Esophagus muscularis mucosa (tissue), 4 donors: ENCODE measurements around the gene CDK5. TPM values are rescaled to one million over a fixed set of nuclear protein-coding genes. Genes with fewer than 3 reads are reported as not detected.

Experiments
- DNase-seq: peaks from one replicate; pipeline ENCODE4 v3.0.0-alpha.2; 2017; ENCODE audit errors: extremely low spot score
- H3K27ac ChIP-seq, 4 donors: fragments of 200-600 bp; sonication (generic); replicated peaks in 1 of 4; 1 replicate in 3 of 4; 2 replicates in 1 of 4; pipeline ENCODE4 v1.5.1; 2016 to 2019; ENCODE audit warnings: mild to moderate bottlenecking in 1 of 4
- H3K27me3 ChIP-seq, 4 donors: fragments of 200-600 bp; sonication (generic); one replicate each; pipeline versions ENCODE4 v1.5.1 to v1.6.0; 2016 to 2019
- H3K36me3 ChIP-seq, 4 donors: fragments of 200-600 bp; sonication (generic); one replicate each; pipeline ENCODE4 v1.5.1; 2016 to 2019
- H3K4me1 ChIP-seq, 4 donors: fragments of 200-600 bp; sonication (generic); one replicate each; pipeline ENCODE4 v1.5.1; 2016 to 2019
- H3K4me3 ChIP-seq, 4 donors: fragments of 200-600 bp; sonication (generic); 1 replicate in 2 of 4; 2 replicates in 2 of 4; pipeline ENCODE4 v1.5.1; 2016 to 2019; ENCODE audit warnings: mild to moderate bottlenecking in 4 of 4, moderate library complexity in 1 of 4
- H3K9me3 ChIP-seq, 4 donors: fragments of 200-600 bp; sonication (generic); 1 replicate in 3 of 4; 2 replicates in 1 of 4; pipeline ENCODE4 v1.5.1; 2016 to 2019
- EP300 ChIP-seq: sonication (generic); formaldehyde crosslinking; IDR thresholded peaks from one replicate; pipeline ENCODE4 v1.6.1; 2017; ENCODE audit warnings: antibody characterized with exemption
- POLR2A ChIP-seq: fragments of 450-650 bp; IDR thresholded peaks from one replicate; pipeline ENCODE4 v1.6.1; 2017; ENCODE audit warnings: antibody characterized with exemption, moderate library complexity, mild to moderate bottlenecking, low read depth
- POLR2AphosphoS5 ChIP-seq, 2 donors: sonication (generic); formaldehyde crosslinking; IDR thresholded peaks; one replicate each; pipeline ENCODE4 v1.6.1; 2017; ENCODE audit warnings: antibody characterized with exemption in 2 of 2
- WGBS: methylation state at CpG from one replicate; pipeline ENCODE4 v1.1.5; 2018; 5-methylcytosine and 5-hydroxymethylcytosine counted together
- intact Hi-C: fragments of 100-400 bp; cut with DNase I; formaldehyde crosslinking; loops from one replicate; pipeline ENCODE4 v1.15.1; 2023
- total RNA-seq, 4 donors: library from RNA; depleted of rRNA; stranded (reverse); fragments of >200 nt; gene quantifications; one replicate each; pipeline versions ENCODE4 v1.1.0 to v1.2.1, GENCODE V29; 2016
- TF ChIP-seq, protein P1 (sequence below), 3 experiments: fragments of 200-600 bp in 2 of 3; fragments of 450-650 bp in 1 of 3; sonication (generic) in 2 of 3; IDR thresholded peaks; one replicate each; pipeline ENCODE4 v1.5.1; 2017 to 2019; ENCODE audit warnings: antibody characterized with exemption in 3 of 3, mild to moderate bottlenecking in 2 of 3, moderate library complexity in 1 of 3

CDK5 gene
- total RNA-seq, 4 donors from 2014 or later: 5.3 to 10.4 (median 9.7) TPM

DNA sequence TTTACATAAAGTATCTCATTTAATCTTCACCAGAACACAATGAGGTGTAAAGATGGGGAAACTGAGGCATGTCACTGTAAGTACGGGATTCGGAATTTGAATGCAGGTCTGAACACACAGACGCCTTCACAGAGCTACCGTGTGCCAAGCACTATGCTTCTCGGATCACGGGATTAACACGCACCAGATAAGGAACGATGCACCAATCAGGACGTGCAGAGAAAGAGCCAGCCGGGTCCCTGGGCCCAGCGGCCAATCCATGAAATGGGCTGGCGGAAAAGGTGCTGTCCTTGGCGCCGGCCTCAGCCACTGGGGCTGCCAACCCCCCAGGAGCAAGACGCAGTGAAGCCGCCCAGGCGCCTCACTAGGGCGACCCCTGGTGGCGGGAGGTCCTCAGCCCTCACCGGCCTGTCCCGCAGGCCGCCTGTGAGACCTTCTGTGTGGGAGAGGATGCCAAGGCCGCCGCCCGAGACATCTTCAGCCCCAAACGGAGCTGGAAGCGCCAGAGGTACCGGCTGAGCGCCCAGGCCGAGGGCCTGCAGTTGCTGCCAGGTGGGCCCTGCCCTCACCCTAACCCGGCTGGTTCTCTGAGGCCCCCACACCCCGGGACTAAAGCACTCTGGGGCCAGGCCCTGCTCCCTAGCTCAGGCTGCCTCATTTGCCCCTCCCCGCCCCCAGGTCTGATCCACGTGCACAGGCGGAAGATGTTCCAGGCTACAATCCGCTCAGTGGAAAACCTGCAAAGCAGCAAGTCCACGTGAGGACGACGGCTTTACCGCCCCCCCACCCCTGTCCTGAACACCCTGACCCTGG lies 49.0 kb downstream of the CDK5 start:
- TF ChIP-seq, protein P1, sequence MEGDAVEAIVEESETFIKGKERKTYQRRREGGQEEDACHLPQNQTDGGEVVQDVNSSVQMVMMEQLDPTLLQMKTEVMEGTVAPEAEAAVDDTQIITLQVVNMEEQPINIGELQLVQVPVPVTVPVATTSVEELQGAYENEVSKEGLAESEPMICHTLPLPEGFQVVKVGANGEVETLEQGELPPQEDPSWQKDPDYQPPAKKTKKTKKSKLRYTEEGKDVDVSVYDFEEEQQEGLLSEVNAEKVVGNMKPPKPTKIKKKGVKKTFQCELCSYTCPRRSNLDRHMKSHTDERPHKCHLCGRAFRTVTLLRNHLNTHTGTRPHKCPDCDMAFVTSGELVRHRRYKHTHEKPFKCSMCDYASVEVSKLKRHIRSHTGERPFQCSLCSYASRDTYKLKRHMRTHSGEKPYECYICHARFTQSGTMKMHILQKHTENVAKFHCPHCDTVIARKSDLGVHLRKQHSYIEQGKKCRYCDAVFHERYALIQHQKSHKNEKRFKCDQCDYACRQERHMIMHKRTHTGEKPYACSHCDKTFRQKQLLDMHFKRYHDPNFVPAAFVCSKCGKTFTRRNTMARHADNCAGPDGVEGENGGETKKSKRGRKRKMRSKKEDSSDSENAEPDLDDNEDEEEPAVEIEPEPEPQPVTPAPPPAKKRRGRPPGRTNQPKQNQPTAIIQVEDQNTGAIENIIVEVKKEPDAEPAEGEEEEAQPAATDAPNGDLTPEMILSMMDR (IDR thresholded peaks at IDR 0.05): peak; percentile 58 to 81 (median 65)
- TF ChIP-seq POLR2A (no peak), EP300 (no peak), POLR2AphosphoS5 (IDR thresholded peaks at IDR 0.05) (peak in 1 of 2 donors; percentile 52)
- Histone ChIP-seq H3K4me1 (peaks cover 23 to 36% (median 33%) of the 10 kb centered on the region in 4 donors), H3K27ac (no peak overlapping the region), H3K36me3 (peaks cover 0 to 45% (median 2%) of the 10 kb centered on the region in 4 donors), H3K4me3 (peak overlapping the region; percentile 15 to 38 (median 29)), H3K27me3 (peaks cover 0 to 58% (median 15%) of the 10 kb centered on the region in 4 donors), H3K9me3 (no peaks in the 10 kb centered on the region)
- intact Hi-C loops: no loop called here
- no peak for DNase-seq
- 57% methylated on average over 31 of the region's 40 CpGs for WGBS

DNA sequence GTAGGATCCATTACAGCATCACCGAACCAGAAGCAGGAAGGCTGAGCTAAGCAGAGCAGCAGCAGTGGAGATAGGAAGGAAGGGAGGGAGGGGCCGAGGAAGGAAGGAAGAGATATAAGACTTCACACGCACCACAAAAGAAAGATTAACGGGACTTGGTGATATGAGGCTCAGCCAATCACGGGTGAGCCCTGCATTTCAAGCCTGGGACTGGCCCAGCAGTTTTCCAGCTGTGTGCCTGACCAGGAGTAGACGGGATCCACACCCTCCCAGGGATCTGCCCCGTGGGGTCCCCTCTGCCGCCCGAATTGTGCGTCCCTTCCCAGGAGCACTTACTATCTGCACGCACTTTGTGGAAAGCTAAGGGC lies 49.6 kb downstream of the CDK5 start:
- H3K27me3 ChIP-seq: peaks cover 0 to 52% (median 9%) of the 10 kb centered on the region in 4 donors
- no peak for DNase-seq
- no peak overlapping the region for H3K27ac ChIP-seq
- no peaks in the 10 kb centered on the region for H3K9me3 ChIP-seq
- H3K4me1 ChIP-seq: peaks cover 17 to 30% (median 27%) of the 10 kb centered on the region in 4 donors
- TF ChIP-seq POLR2A (no peak), POLR2AphosphoS5 (IDR thresholded peaks at IDR 0.05) (no peak), EP300 (no peak)
- TF ChIP-seq, protein P1 (IDR thresholded peaks at IDR 0.05): no peak
- intact Hi-C loops: no loop called here
- H3K4me3 ChIP-seq: peak overlapping the region in 3 of 4 donors; percentile 27 to 38 (median 31)
- H3K36me3 ChIP-seq: peaks cover 0 to 46% (median 2%) of the 10 kb centered on the region in 4 donors
- 60% methylated on average over 9 of the region's 11 CpGs for WGBS

DNA sequence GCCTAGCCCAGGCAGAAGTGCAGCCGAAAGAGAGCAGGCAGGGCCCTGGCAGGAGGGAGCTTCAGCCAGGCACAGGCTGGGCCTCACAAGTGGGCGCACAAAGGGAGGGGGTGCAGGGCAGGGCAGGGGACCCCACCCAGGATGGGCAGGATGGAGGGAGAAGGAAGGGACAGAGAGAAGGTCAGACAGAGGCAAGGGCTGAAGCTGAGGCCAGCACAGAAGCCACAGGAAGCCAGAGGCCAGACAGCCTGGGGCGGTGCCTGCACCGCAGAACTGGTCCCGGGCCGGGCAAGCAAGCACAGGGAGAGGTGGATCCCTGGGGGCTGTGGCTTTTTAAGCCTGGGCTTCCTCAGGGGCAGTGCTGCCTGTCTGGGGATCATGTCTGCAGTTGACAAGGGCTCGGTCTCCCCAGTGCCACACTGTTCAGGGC lies 50.2 kb downstream of the CDK5 start:
- peaks cover 0 to 46% (median 2%) of the 10 kb centered on the region in 4 donors for H3K36me3 ChIP-seq
- intact Hi-C loops: no loop called here

DNA sequence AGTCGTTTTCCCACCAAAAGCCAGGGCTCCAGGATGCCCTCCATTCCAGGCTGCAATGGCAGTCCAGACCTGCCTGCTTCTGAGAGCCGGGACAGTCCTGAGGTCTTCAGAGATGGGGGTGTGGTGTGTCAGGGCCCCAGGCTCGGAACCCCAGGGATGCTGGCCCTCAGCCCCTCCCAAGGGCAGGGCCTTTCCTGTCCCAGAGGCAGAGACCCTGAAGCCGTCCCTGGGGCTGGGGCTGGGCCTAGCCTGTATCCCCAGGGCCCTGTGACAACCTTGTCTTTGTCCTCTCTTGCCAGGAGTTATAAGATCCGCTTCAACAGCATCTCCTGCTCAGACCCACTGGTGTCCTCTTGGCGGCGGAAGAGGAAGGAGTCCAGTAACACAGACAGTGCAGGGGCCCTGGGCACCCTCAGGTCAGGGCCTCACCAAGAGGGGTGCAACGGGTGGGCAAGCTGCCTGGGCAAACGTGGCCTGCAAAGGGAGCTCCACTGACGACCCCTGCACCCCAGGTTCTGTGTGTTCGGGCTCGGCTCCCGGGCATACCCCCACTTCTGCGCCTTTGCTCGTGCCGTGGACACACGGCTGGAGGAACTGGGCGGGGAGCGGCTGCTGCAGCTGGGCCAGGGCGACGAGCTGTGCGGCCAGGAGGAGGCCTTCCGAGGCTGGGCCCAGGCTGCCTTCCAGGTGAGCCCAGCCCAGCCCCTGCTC lies 51.0 kb downstream of the CDK5 start:
- Histone ChIP-seq H3K9me3 (no peaks in the 10 kb centered on the region), H3K36me3 (peaks cover 0 to 52% (median 3%) of the 10 kb centered on the region in 4 donors), H3K4me1 (peaks cover 6 to 23% (median 20%) of the 10 kb centered on the region in 4 donors), H3K4me3 (no peak overlapping the region), H3K27me3 (peaks cover 0 to 42% (median 4%) of the 10 kb centered on the region in 4 donors), H3K27ac (peak overlapping the region in 1 of 4 donors; percentile 42)
- intact Hi-C loops: no loop called here
- no peak for DNase-seq
- WGBS: 84% methylated on average over 12 of the region's 23 CpGs
- no peak for TF ChIP-seq POLR2AphosphoS5 (IDR thresholded peaks at IDR 0.05)
- TF ChIP-seq, protein P1 (IDR thresholded peaks at IDR 0.05): no peak
- no peak for TF ChIP-seq POLR2A
- no peak for TF ChIP-seq EP300

More for the DNA sequence above, 50.2 kb downstream of the CDK5 start:
- no peak for DNase-seq
- no peaks in the 10 kb centered on the region for H3K9me3 ChIP-seq
- H3K4me3 ChIP-seq: no peak overlapping the region
- H3K27ac ChIP-seq: peak overlapping the region in 1 of 4 donors; percentile 42
- peaks cover 0 to 46% (median 4%) of the 10 kb centered on the region in 4 donors for H3K27me3 ChIP-seq
- WGBS: 78% methylated on average over 6 of the region's 7 CpGs
- TF ChIP-seq EP300 (no peak), POLR2AphosphoS5 (IDR thresholded peaks at IDR 0.05) (no peak), POLR2A (no peak)
- TF ChIP-seq, protein P1 (IDR thresholded peaks at IDR 0.05): no peak
- peaks cover 11 to 24% (median 21%) of the 10 kb centered on the region in 4 donors for H3K4me1 ChIP-seq
